ENCODE data around the gene ESRRG.
A peak's percentile ranks its signal among the peaks of the same experiment; 100 is the strongest.
"Not testable (repeated sequence)": the region's sequence is repeated elsewhere in the genome, so short reads cannot be mapped to it uniquely, and the experiment has no call there.

The ESRRG gene

GRCh38 chr1:216542263-216542662 lies 181.0 kb downstream of the ESRRG start:
- Histone ChIP-seq H3K4me3 (ENCODE audit: low read length) (no peak overlapping the region), H3K9ac (ENCODE audit: low read length) (no peak overlapping the region), H3K27ac (ENCODE audit: low read depth, low read length) (no peak overlapping the region), H3K4me1 (ENCODE audit: control insufficient read depth, insufficient read depth, low read length) (no peaks in the 10 kb centered on the region), H3K27me3 (ENCODE audit: control insufficient read depth, insufficient read depth, low read length) (no peaks in the 10 kb centered on the region), H3K36me3 (ENCODE audit: control insufficient read depth, insufficient read depth, low read length) (no peaks in the 10 kb centered on the region)

- Histone ChIP-seq H3K27me3 (ENCODE audit: control insufficient read depth, insufficient read depth, low read length) (no peaks in the 10 kb centered on the region), H3K4me1 (ENCODE audit: control insufficient read depth, insufficient read depth, low read length) (no peaks in the 10 kb centered on the region), H3K4me3 (ENCODE audit: low read length) (no peak overlapping the region), H3K36me3 (ENCODE audit: control insufficient read depth, insufficient read depth, low read length) (no peaks in the 10 kb centered on the region), H3K27ac (ENCODE audit: low read depth, low read length) (no peak overlapping the region), H3K9ac (ENCODE audit: low read length) (no peak overlapping the region)
These were observed 187.5 kb downstream of the ESRRG start for GRCh38 chr1:216535751-216536150.

GRCh38 chr1:216535059-216535458 lies 188.2 kb downstream of the ESRRG start:
- H3K4me3 ChIP-seq (ENCODE audit: low read length) = no peak overlapping the region
- no peaks in the 10 kb centered on the region for H3K27me3 ChIP-seq (ENCODE audit: control insufficient read depth, insufficient read depth, low read length)
- H3K36me3 ChIP-seq (ENCODE audit: control insufficient read depth, insufficient read depth, low read length) = no peaks in the 10 kb centered on the region
- H3K27ac ChIP-seq (ENCODE audit: low read depth, low read length) = no peak overlapping the region
- H3K9ac ChIP-seq (ENCODE audit: low read length) = no peak overlapping the region
- no peaks in the 10 kb centered on the region for H3K4me1 ChIP-seq (ENCODE audit: control insufficient read depth, insufficient read depth, low read length)

- Histone ChIP-seq H3K27ac (ENCODE audit: low read depth, low read length) (no peak overlapping the region), H3K9ac (ENCODE audit: low read length) (no peak overlapping the region), H3K27me3 (ENCODE audit: control insufficient read depth, insufficient read depth, low read length) (no peaks in the 10 kb centered on the region), H3K4me1 (ENCODE audit: control insufficient read depth, insufficient read depth, low read length) (no peaks in the 10 kb centered on the region), H3K4me3 (ENCODE audit: low read length) (no peak overlapping the region), H3K36me3 (ENCODE audit: control insufficient read depth, insufficient read depth, low read length) (no peaks in the 10 kb centered on the region)
These were observed 189.5 kb downstream of the ESRRG start for GRCh38 chr1:216533776-216534175.

GRCh38 chr1:216532251-216532798 lies 190.9 kb downstream of the ESRRG start:
- no peak overlapping the region for H3K9ac ChIP-seq (ENCODE audit: low read length)
- H3K4me1 ChIP-seq (ENCODE audit: control insufficient read depth, insufficient read depth, low read length) = no peaks in the 10 kb centered on the region
- no peaks in the 10 kb centered on the region for H3K36me3 ChIP-seq (ENCODE audit: control insufficient read depth, insufficient read depth, low read length)
- H3K27ac ChIP-seq (ENCODE audit: low read depth, low read length) = no peak overlapping the region
- H3K27me3 ChIP-seq (ENCODE audit: control insufficient read depth, insufficient read depth, low read length) = no peaks in the 10 kb centered on the region
- H3K4me3 ChIP-seq (ENCODE audit: low read length) = no peak overlapping the region

- no peaks in the 10 kb centered on the region for H3K36me3 ChIP-seq (ENCODE audit: control insufficient read depth, insufficient read depth, low read length)
- no peaks in the 10 kb centered on the region for H3K4me1 ChIP-seq (ENCODE audit: control insufficient read depth, insufficient read depth, low read length)
- H3K4me3 ChIP-seq (ENCODE audit: low read length) = peak overlapping the region; percentile 58
- H3K27me3 ChIP-seq (ENCODE audit: control insufficient read depth, insufficient read depth, low read length) = no peaks in the 10 kb centered on the region
- H3K9ac ChIP-seq (ENCODE audit: low read length) = no peak overlapping the region
- no peak overlapping the region for H3K27ac ChIP-seq (ENCODE audit: low read depth, low read length)
These were observed 191.7 kb downstream of the ESRRG start for GRCh38 chr1:216531263-216532239.

- not testable (repeated sequence) for H3K4me3 ChIP-seq (ENCODE audit: low read length); H3K4me1 ChIP-seq (ENCODE audit: control insufficient read depth, insufficient read depth, low read length); H3K27ac ChIP-seq (ENCODE audit: low read depth, low read length); H3K36me3 ChIP-seq (ENCODE audit: control insufficient read depth, insufficient read depth, low read length); H3K9ac ChIP-seq (ENCODE audit: low read length); H3K27me3 ChIP-seq (ENCODE audit: control insufficient read depth, insufficient read depth, low read length)
These were observed 193.4 kb downstream of the ESRRG start for GRCh38 chr1:216529851-216530250.

GRCh38 chr1:216528816-216529215 lies 194.4 kb downstream of the ESRRG start:
- no peak overlapping the region for H3K9ac ChIP-seq (ENCODE audit: low read length)
- no peaks in the 10 kb centered on the region for H3K4me1 ChIP-seq (ENCODE audit: control insufficient read depth, insufficient read depth, low read length)
- H3K4me3 ChIP-seq (ENCODE audit: low read length) = no peak overlapping the region
- no peak overlapping the region for H3K27ac ChIP-seq (ENCODE audit: low read depth, low read length)
- no peaks in the 10 kb centered on the region for H3K36me3 ChIP-seq (ENCODE audit: control insufficient read depth, insufficient read depth, low read length)
- no peaks in the 10 kb centered on the region for H3K27me3 ChIP-seq (ENCODE audit: control insufficient read depth, insufficient read depth, low read length)

GRCh38 chr1:216523449-216524190 lies 199.6 kb downstream of the ESRRG start:
- Histone ChIP-seq H3K27ac (ENCODE audit: low read depth, low read length) (no peak overlapping the region), H3K4me1 (ENCODE audit: control insufficient read depth, insufficient read depth, low read length) (no peaks in the 10 kb centered on the region), H3K36me3 (ENCODE audit: control insufficient read depth, insufficient read depth, low read length) (no peaks in the 10 kb centered on the region), H3K27me3 (ENCODE audit: control insufficient read depth, insufficient read depth, low read length) (no peaks in the 10 kb centered on the region), H3K9ac (ENCODE audit: low read length) (no peak overlapping the region), H3K4me3 (ENCODE audit: low read length) (no peak overlapping the region)

- Histone ChIP-seq H3K36me3 (ENCODE audit: control insufficient read depth, insufficient read depth, low read length) (no peaks in the 10 kb centered on the region), H3K9ac (ENCODE audit: low read length) (no peak overlapping the region), H3K27me3 (ENCODE audit: control insufficient read depth, insufficient read depth, low read length) (no peaks in the 10 kb centered on the region), H3K4me3 (ENCODE audit: low read length) (no peak overlapping the region), H3K27ac (ENCODE audit: low read depth, low read length) (no peak overlapping the region), H3K4me1 (ENCODE audit: control insufficient read depth, insufficient read depth, low read length) (no peaks in the 10 kb centered on the region)
These were observed 200.2 kb downstream of the ESRRG start for GRCh38 chr1:216523043-216523442.

GRCh38 chr1:216521477-216521876 lies 201.8 kb downstream of the ESRRG start:
- Histone ChIP-seq H3K36me3 (ENCODE audit: control insufficient read depth, insufficient read depth, low read length) (no peaks in the 10 kb centered on the region), H3K9ac (ENCODE audit: low read length) (no peak overlapping the region), H3K27ac (ENCODE audit: low read depth, low read length) (no peak overlapping the region), H3K4me3 (ENCODE audit: low read length) (no peak overlapping the region), H3K27me3 (ENCODE audit: control insufficient read depth, insufficient read depth, low read length) (no peaks in the 10 kb centered on the region), H3K4me1 (ENCODE audit: control insufficient read depth, insufficient read depth, low read length) (no peaks in the 10 kb centered on the region)

GRCh38 chr1:216518844-216519627 lies 204.2 kb downstream of the ESRRG start:
- Histone ChIP-seq H3K27me3 (ENCODE audit: control insufficient read depth, insufficient read depth, low read length) (no peaks in the 10 kb centered on the region), H3K4me3 (ENCODE audit: low read length) (no peak overlapping the region), H3K4me1 (ENCODE audit: control insufficient read depth, insufficient read depth, low read length) (no peaks in the 10 kb centered on the region), H3K9ac (ENCODE audit: low read length) (no peak overlapping the region), H3K36me3 (ENCODE audit: control insufficient read depth, insufficient read depth, low read length) (no peaks in the 10 kb centered on the region), H3K27ac (ENCODE audit: low read depth, low read length) (no peak overlapping the region)
